Measurements from ENCODE around the gene PABPC3.

Gene PABPC3

DNA sequence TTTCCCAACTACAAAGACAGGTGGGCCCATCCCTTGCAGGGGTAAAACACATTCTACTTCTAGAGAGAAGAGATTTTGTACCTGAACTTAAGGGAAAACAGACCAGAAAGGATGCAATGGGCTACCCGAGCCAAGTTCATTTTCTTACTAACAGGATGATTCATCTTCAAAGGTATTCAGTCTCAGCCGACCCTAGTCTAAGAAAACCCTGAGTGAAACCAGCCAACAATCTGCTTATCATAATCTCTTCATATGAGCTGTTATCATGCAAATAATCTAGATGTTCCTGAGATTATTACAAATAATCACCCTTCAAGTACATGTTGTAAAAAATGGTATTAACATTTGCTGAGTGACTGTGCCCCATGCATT, 15.6 kb downstream of the PABPC3 start:
- WGBS, 2 experiments (ENCODE audit: insufficient coverage in 2 of 2): 80% methylated on average over 1 of the region's 2 CpGs; no CpG with 5 or more reads in 1 of the 2 experiments
- Histone ChIP-seq H3K9me3 (ENCODE audit: control insufficient read depth, low read length) (no peaks in the 10 kb centered on the region), H3K27ac (ENCODE audit: low read depth, low read length, severe bottlenecking) (no peak overlapping the region), H3K4me3 (ENCODE audit: extremely low read depth, insufficient read depth, low read length, poor library complexity, severe bottlenecking) (no peak overlapping the region), H3K36me3 (ENCODE audit: control insufficient read depth, insufficient read depth, low read length) (no peaks in the 10 kb centered on the region), H3K4me1 (ENCODE audit: control insufficient read depth, insufficient read depth, low read length, poor library complexity, severe bottlenecking) (no peaks in the 10 kb centered on the region)

DNA sequence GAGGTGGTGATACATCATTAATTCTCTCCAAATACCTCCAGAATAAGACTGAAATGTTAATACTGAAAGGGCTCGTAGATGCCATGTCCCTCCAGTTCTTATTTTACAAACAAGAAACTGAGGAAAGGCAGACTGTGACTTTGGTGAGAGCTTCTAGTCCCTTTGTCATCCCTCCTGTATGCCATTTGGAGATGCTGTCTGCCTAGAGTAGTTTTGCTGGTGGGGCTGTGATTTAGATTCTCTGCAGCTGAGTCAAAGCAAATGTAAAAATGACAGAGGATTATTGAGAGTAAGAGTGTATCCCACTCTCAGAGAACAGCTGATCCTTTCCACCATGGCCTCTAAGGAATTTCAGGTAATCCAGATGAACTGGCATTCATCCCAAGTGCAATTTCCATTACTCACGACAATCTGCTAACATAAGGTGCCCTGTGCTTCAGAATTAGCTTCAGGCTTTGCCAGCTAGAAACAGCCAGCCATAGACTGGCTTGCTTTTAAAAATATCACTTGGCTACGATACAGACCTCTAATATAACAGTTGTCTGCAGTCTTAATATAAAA, 16.8 kb downstream of the PABPC3 start:
- 80 to 86% methylated on average over 1 of the region's 3 CpGs for WGBS, 2 experiments (ENCODE audit: insufficient coverage in 2 of 2)
- Histone ChIP-seq H3K4me3 (ENCODE audit: extremely low read depth, insufficient read depth, low read length, poor library complexity, severe bottlenecking) (no peak overlapping the region), H3K9me3 (ENCODE audit: control insufficient read depth, low read length) (no peaks in the 10 kb centered on the region), H3K27ac (ENCODE audit: low read depth, low read length, severe bottlenecking) (no peak overlapping the region), H3K36me3 (ENCODE audit: control insufficient read depth, insufficient read depth, low read length) (no peaks in the 10 kb centered on the region), H3K4me1 (ENCODE audit: control insufficient read depth, insufficient read depth, low read length, poor library complexity, severe bottlenecking) (no peaks in the 10 kb centered on the region)

DNA sequence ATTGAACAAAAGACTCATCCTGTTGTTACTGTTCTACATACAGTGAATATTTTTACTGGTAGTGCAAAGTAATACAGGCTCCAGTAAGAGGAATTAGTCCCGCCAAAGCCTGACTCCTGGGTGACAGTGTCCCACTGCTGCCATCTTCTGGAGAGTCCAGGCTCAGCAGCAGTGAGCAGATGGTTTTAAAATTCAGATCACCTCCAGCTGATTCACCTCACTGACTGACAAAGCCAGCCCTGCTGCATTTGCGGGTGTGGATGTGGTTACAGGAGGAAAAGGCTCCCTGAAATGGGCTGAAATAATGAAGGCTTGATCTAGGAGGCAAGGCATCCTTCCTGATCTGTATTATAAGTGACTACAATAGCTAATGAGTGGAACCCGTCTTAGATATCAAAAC, 18.3 kb downstream of the PABPC3 start:
- H3K4me1 ChIP-seq (ENCODE audit: control insufficient read depth, insufficient read depth, low read length, poor library complexity, severe bottlenecking): no peaks in the 10 kb centered on the region
- no peak overlapping the region for H3K4me3 ChIP-seq (ENCODE audit: extremely low read depth, insufficient read depth, low read length, poor library complexity, severe bottlenecking)
- WGBS, 2 experiments (ENCODE audit: insufficient coverage in 2 of 2): 50% methylated on average over 2 of the region's 3 CpGs; no CpG with 5 or more reads in 1 of the 2 experiments
- no peaks in the 10 kb centered on the region for H3K36me3 ChIP-seq (ENCODE audit: control insufficient read depth, insufficient read depth, low read length)
- H3K9me3 ChIP-seq (ENCODE audit: control insufficient read depth, low read length): no peaks in the 10 kb centered on the region
- H3K27ac ChIP-seq (ENCODE audit: low read depth, low read length, severe bottlenecking): no peak overlapping the region

DNA sequence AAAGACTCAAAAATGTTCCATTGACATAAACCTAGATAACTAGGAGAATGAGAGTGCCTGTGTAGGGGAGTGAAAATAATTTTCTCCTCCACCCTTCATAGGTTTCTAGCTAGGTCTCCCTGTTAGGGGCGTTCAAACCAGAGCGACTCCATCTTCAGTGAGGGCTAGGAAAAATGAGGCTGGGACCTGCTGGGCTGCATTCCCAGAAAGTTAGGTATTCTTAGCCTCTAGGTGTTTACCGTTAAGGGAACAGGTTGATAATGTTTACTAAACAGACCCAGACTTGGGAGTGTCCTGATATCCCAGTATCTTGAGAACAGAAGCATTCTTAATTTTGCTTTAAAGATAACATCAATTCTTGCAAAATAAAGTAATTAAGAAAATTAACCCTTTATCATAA, 20.1 kb downstream of the PABPC3 start:
- no peak overlapping the region for H3K4me3 ChIP-seq (ENCODE audit: extremely low read depth, insufficient read depth, low read length, poor library complexity, severe bottlenecking)
- H3K4me1 ChIP-seq (ENCODE audit: control insufficient read depth, insufficient read depth, low read length, poor library complexity, severe bottlenecking): no peaks in the 10 kb centered on the region
- H3K27ac ChIP-seq (ENCODE audit: low read depth, low read length, severe bottlenecking): no peak overlapping the region
- no peaks in the 10 kb centered on the region for H3K9me3 ChIP-seq (ENCODE audit: control insufficient read depth, low read length)
- H3K36me3 ChIP-seq (ENCODE audit: control insufficient read depth, insufficient read depth, low read length): no peaks in the 10 kb centered on the region
- WGBS, 2 experiments (ENCODE audit: insufficient coverage in 2 of 2): 83 to 100% methylated on average over 1 to 3 of the region's 3 CpGs

DNA sequence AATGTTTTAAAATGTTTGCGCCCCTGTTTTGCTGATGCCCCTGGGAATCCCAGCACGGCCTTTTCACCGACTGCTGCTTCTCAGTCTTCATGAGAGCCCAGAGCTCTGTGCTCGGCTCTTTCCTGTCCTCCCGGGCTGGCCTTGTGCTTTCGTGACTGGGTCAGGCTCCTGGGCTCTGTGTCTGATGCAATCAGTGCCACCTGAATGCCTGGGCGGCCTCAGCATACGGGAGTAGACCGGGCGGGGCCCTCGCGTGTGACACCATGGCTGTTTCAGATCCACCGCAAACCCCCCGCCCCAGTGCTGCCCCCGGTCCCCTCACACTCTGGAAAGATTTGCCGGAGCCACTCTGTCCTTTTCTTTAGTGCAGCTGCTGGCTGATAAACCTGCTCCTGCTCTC, 21.4 kb downstream of the PABPC3 start:
- Histone ChIP-seq H3K4me3 (ENCODE audit: extremely low read depth, insufficient read depth, low read length, poor library complexity, severe bottlenecking) (no peak overlapping the region), H3K4me1 (ENCODE audit: control insufficient read depth, insufficient read depth, low read length, poor library complexity, severe bottlenecking) (no peaks in the 10 kb centered on the region), H3K27ac (ENCODE audit: low read depth, low read length, severe bottlenecking) (no peak overlapping the region), H3K9me3 (ENCODE audit: control insufficient read depth, low read length) (no peaks in the 10 kb centered on the region), H3K36me3 (ENCODE audit: control insufficient read depth, insufficient read depth, low read length) (no peaks in the 10 kb centered on the region)
- WGBS, 2 experiments (ENCODE audit: insufficient coverage in 2 of 2): 87 to 91% methylated on average over 15 to 16 of the region's 16 CpGs

DNA sequence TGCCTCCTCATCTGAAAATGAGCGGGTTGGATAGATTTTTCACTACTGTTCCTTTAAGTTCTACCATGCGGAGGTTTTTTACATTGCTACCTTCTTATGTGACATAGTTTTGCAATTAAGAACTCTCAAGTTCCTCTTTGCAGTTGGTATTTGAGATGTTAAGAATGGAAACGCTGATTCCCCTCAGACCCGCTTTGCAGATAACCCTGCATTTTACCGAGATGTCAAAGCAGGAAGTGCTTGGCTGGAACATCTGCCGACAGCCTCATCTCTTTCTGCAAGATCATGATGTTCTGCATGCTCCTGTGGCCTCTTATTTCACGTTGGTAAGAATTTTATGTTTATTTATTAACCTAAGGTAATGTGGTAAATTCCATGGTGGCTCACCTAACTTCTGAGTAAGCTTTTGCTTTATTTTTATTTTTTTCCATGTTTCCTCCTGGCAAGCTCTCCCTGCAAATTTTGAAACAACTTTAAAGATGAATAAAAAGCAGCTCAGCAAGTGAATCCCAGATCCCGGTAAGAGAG, 22.5 kb downstream of the PABPC3 start:
- H3K4me3 ChIP-seq (ENCODE audit: extremely low read depth, insufficient read depth, low read length, poor library complexity, severe bottlenecking): no peak overlapping the region
- H3K36me3 ChIP-seq (ENCODE audit: control insufficient read depth, insufficient read depth, low read length): no peaks in the 10 kb centered on the region
- no peaks in the 10 kb centered on the region for H3K9me3 ChIP-seq (ENCODE audit: control insufficient read depth, low read length)
- no peaks in the 10 kb centered on the region for H3K4me1 ChIP-seq (ENCODE audit: control insufficient read depth, insufficient read depth, low read length, poor library complexity, severe bottlenecking)
- WGBS, 2 experiments (ENCODE audit: insufficient coverage in 2 of 2): 85 to 96% methylated on average over 4 to 5 of the region's 8 CpGs
- no peak overlapping the region for H3K27ac ChIP-seq (ENCODE audit: low read depth, low read length, severe bottlenecking)

DNA sequence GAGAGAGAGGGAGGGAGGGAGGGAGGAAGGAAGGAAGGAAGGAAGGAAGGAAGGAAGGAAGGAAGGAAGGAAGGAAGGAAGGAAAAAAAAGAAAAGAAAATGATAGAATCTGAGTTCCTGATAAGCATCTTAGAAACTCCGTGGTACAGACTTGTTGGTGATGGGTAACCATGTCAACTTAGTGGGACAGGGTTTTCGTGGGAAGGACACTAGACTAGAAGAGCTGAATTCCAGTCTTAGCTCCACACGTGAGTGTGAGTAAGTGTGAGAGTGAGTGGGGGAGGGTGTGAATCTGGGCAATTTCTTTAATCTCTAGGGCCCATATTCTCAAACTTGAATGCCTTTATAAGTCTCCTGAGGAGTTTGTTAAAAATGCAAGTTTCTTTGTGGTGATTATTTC, 35.0 kb downstream of the PABPC3 start:
- H3K27ac ChIP-seq (ENCODE audit: low read depth, low read length, severe bottlenecking): no peak overlapping the region
- 80 to 92% methylated on average over 1 to 2 of the region's 3 CpGs for WGBS, 2 experiments (ENCODE audit: insufficient coverage in 2 of 2)
- H3K9me3 ChIP-seq (ENCODE audit: control insufficient read depth, low read length): no peaks in the 10 kb centered on the region
- H3K36me3 ChIP-seq (ENCODE audit: control insufficient read depth, insufficient read depth, low read length): no peaks in the 10 kb centered on the region
- H3K4me3 ChIP-seq (ENCODE audit: extremely low read depth, insufficient read depth, low read length, poor library complexity, severe bottlenecking): no peak overlapping the region
- H3K4me1 ChIP-seq (ENCODE audit: control insufficient read depth, insufficient read depth, low read length, poor library complexity, severe bottlenecking): no peaks in the 10 kb centered on the region

DNA sequence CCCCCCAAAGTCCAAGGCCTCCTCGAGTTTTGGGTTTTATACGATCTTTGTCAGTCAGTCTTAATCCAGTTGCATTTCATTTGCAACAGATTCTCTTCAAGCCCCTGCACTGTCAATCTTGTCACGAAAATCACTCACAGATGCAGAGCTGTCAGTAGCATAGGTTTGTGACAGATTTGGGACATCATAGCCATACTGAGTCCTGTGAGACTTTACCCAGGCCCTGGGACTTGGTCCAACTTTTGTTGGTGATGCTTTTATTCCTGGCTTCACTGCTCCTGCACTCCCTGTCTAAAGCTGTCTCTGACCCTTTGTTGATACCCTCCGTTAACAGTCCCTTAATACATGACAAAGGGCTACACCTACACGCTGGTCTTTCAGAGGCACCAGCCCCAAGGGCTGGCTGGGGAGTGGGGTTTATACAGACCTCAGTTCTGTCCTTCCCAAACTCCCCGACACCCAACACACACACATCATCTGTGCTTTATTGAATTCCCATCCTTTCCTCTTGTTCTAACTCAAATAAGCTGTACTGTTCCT, 36.0 kb downstream of the PABPC3 start:
- Histone ChIP-seq H3K27ac (ENCODE audit: low read depth, low read length, severe bottlenecking) (no peak overlapping the region), H3K4me1 (ENCODE audit: control insufficient read depth, insufficient read depth, low read length, poor library complexity, severe bottlenecking) (peaks cover 3% of the 10 kb centered on the region), H3K4me3 (ENCODE audit: extremely low read depth, insufficient read depth, low read length, poor library complexity, severe bottlenecking) (no peak overlapping the region), H3K9me3 (ENCODE audit: control insufficient read depth, low read length) (no peaks in the 10 kb centered on the region), H3K36me3 (ENCODE audit: control insufficient read depth, insufficient read depth, low read length) (no peaks in the 10 kb centered on the region)
- WGBS, 2 experiments (ENCODE audit: insufficient coverage in 2 of 2): 63 to 77% methylated on average over 3 to 4 of the region's 6 CpGs

DNA sequence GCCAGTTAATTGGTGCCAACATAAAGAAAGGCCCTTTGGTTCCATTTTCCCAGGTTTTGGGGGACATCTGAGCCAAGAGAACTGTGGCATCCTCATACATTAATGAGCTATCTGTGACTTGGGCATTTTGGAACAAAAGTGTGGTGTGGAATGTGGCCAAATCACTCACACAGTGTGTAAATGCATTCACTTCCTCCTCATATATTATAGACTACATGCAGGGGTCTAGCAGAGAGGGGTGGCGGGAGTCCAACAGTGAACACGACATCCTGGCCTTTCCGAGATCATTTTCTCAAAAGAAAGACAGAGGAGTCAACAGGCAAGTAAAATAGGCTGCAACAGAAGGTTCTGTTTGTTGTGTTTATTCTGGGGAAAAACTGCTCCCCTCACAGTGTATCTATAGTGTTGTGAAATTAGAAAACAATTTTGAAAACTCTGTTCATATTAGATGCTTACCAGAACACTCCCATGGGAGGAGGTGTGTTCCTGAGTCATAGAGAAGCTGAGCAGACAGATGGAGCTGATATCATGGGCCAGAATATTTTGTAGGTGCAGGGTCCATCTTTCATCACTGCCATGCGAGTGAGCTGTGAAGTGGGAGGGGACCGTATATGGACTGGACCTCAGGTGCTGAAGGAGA, 36.9 kb downstream of the PABPC3 start:
- Histone ChIP-seq H3K9me3 (ENCODE audit: control insufficient read depth, low read length) (no peaks in the 10 kb centered on the region), H3K36me3 (ENCODE audit: control insufficient read depth, insufficient read depth, low read length) (no peaks in the 10 kb centered on the region), H3K4me1 (ENCODE audit: control insufficient read depth, insufficient read depth, low read length, poor library complexity, severe bottlenecking) (peaks cover 4% of the 10 kb centered on the region), H3K27ac (ENCODE audit: low read depth, low read length, severe bottlenecking) (no peak overlapping the region), H3K4me3 (ENCODE audit: extremely low read depth, insufficient read depth, low read length, poor library complexity, severe bottlenecking) (no peak overlapping the region)
- 93% methylated on average over 3 of the region's 5 CpGs for WGBS, 2 experiments (ENCODE audit: insufficient coverage in 2 of 2)

DNA sequence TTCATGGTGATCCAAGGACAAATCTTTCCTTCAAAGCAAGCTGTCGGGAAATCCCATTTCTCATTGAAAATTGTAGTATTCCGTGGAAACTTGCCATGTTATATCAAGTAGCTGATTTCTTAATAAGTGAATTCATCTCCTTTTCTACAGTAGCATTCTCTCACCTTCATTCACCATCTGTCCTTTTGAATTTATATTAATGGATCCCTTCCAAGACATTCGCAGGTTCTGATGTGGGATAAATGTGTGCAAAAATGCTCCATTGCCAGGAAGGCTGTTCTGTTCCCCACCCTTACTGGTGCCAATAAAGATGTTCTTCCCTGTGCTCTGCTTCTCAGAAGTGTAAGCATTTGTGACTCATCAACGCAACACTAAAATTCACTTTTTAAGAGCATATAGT, 40.0 kb downstream of the PABPC3 start:
- WGBS, 2 experiments (ENCODE audit: insufficient coverage in 2 of 2): 86 to 100% methylated on average over 1 of the region's 4 CpGs
- H3K4me1 ChIP-seq (ENCODE audit: control insufficient read depth, insufficient read depth, low read length, poor library complexity, severe bottlenecking): peaks cover 4% of the 10 kb centered on the region
- H3K4me3 ChIP-seq (ENCODE audit: extremely low read depth, insufficient read depth, low read length, poor library complexity, severe bottlenecking): no peak overlapping the region
- no peaks in the 10 kb centered on the region for H3K9me3 ChIP-seq (ENCODE audit: control insufficient read depth, low read length)
- H3K36me3 ChIP-seq (ENCODE audit: control insufficient read depth, insufficient read depth, low read length): no peaks in the 10 kb centered on the region
- no peak overlapping the region for H3K27ac ChIP-seq (ENCODE audit: low read depth, low read length, severe bottlenecking)

Data from mesodermal cell (in vitro differentiated cells).